Activated naive CD4-positive, alpha-beta T cell treated with anti-CD3 and anti-CD28 coated beads, Interleukin-2, amount 50 U/mL, for 24 hours (primary cell): ENCODE data around the gene CPSF6.
A peak's percentile ranks its signal among the peaks of the same experiment; 100 is the strongest.
"Not testable (repeated sequence)": the region's sequence is repeated elsewhere in the genome, so short reads cannot be mapped to it uniquely, and the experiment has no call there.

Experiments used
- H3K27ac Mint-ChIP-seq: one replicate; pipeline ENCODE4 v1.8.0; 2021; ENCODE audit warnings: mild to moderate bottlenecking, mixed read lengths
- H3K27me3 Mint-ChIP-seq: one replicate; pipeline ENCODE4 v1.8.0; 2021; ENCODE audit warnings: mixed read lengths
- H3K36me3 Mint-ChIP-seq: one replicate; pipeline ENCODE4 v1.8.0; 2021; ENCODE audit warnings: mixed read lengths
- H3K4me1 Mint-ChIP-seq: one replicate; pipeline ENCODE4 v1.8.0; 2021; ENCODE audit warnings: mixed read lengths
- H3K4me3 Mint-ChIP-seq: one replicate; pipeline ENCODE4 v1.8.0; 2021; ENCODE audit warnings: mild to moderate bottlenecking, mixed read lengths
- H3K9me3 Mint-ChIP-seq: one replicate; pipeline ENCODE4 v1.8.0; 2021; ENCODE audit warnings: mixed read lengths

The CPSF6 gene, protein sequence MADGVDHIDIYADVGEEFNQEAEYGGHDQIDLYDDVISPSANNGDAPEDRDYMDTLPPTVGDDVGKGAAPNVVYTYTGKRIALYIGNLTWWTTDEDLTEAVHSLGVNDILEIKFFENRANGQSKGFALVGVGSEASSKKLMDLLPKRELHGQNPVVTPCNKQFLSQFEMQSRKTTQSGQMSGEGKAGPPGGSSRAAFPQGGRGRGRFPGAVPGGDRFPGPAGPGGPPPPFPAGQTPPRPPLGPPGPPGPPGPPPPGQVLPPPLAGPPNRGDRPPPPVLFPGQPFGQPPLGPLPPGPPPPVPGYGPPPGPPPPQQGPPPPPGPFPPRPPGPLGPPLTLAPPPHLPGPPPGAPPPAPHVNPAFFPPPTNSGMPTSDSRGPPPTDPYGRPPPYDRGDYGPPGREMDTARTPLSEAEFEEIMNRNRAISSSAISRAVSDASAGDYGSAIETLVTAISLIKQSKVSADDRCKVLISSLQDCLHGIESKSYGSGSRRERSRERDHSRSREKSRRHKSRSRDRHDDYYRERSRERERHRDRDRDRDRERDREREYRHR

DNA sequence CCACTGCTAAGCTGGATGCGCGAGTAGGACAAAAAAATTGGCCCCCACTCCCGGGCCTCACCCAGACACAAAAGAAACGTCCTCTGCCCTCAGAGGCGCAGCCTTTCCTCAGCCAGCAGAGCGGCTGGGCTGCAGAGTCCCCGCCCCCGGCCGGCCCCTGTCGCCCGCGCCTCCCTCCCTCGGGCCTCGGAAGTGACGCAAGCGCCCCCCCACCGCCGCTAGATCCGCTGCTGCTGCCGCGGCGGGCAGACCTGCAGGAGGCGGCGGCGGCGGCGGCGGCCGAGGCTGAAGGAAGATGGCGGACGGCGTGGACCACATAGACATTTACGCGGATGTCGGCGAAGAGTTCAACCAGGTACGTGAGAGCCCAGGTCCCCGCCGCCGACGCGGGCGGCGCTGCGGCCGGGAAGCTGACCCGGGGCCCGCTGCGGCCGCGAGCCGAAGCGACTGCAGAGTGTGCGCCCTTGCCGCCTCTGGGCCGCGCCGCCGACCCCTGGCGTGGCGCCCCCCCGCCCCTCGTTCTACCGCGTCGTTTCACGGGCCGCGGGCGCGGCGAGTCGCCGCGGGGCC, at the start of gene CPSF6:
Gene CPSF6, plus strand, starts transcription at position 218 of the 570 bp plus-strand sequence. Its CDS starts 78 bp downstream, at position 296.
- Mint-ChIP-seq H3K9me3 (no peaks in the 10 kb centered on the region), H3K36me3 (no peaks in the 10 kb centered on the region), H3K4me1 (peaks cover 52% of the 10 kb centered on the region), H3K27ac (peak within 1 kb of the TSS; percentile 99), H3K4me3 (peak within 1 kb of the TSS; percentile 96), H3K27me3 (no peaks in the 10 kb centered on the region)

DNA sequence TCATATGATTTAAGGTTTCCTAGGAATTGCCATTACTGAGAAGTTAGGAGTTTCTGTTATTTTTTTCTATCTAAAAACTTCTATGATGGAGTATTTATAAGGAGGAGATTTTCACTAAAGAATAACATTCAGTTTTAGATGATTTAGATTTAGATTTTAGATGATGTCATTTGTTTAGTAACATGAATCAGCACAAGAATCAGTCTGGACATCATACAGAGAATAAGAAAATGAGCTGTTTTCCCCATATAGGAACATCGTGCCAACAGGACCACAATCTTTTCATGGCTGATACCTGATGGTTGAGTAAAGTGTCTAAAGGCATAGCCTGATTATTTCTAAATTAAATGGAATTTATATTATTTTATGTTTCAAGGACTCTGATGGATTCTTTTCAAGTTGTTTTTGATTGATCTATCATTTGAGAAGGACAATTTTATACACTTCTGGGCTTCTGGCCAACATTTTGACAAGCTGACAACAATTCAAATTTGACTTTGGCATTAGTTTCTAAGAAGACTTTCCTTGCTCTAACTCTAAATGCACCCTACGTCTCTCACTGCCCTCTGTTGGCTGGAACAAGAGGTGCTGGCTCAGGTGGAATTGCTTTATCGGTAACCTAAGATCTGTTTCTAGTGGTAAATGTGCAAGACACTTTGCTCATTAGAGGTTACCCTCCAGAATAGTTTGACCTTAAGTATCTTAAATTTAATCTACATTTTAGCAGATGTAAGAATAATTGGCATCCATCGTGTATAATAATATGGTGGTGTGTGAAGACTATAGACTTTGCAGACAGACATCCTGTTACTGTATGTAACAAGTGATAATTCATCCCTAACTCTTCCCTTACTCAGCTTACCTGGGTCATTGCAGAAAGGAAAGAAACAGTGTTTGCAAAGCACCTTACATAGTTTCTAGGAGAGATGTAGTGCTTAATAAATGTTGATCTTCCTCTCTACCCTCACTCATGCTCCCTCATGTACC, 42.8 kb upstream of the CPSF6 start:
- no peaks in the 10 kb centered on the region for H3K4me1 Mint-ChIP-seq
- peaks cover 17% of the 10 kb centered on the region for H3K36me3 Mint-ChIP-seq
- no peak overlapping the region for H3K27ac Mint-ChIP-seq
- H3K4me3 Mint-ChIP-seq, result no peak overlapping the region
- H3K9me3 Mint-ChIP-seq, result peaks cover 18% of the 10 kb centered on the region
- no peaks in the 10 kb centered on the region for H3K27me3 Mint-ChIP-seq

DNA sequence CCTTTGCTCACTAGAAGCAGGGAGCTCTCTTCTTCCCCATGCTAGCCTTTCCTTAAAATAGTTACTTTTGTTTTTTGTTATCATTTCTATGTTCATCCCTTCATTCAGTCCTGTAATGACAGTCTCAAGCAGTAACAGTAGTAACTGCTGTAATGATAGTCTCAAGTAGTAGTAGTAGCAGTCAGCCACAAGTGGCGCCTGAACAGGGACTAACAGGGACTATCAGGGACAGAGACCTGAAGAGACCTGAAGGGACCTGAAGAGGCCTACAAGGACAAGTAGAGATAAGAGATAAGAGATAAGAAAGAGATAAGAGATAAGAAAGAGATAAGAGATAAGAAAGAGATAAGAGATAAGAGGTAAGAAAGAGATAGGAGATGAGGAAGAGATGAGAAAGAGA, 39.4 kb upstream of the CPSF6 start:
- not testable (repeated sequence) for H3K4me1 Mint-ChIP-seq, H3K27me3 Mint-ChIP-seq, H3K4me3 Mint-ChIP-seq, H3K27ac Mint-ChIP-seq
- H3K9me3 Mint-ChIP-seq, result peaks cover 22% of the 10 kb centered on the region
- H3K36me3 Mint-ChIP-seq, result peaks cover 17% of the 10 kb centered on the region

DNA sequence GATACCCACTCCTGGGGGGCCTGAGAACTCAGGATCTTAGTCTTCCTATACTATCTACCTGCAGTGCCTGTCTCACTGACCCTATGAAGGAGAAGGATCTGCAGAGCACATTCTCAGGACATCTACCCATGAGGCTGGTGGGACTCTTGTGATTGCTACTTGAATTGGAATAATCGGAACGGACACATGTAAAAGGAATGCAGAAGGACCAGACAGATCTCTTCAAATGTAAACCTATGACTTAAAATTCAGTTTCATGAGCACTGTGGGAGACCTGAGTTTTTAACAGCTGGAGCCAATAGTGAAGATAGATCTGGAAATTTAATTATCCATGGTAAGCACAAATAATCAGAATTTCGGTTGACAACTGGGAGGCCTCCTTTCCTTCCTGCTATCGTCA, 35.2 kb upstream of the CPSF6 start:
- H3K4me1 Mint-ChIP-seq, result no peaks in the 10 kb centered on the region
- no peak overlapping the region for H3K27ac Mint-ChIP-seq
- H3K36me3 Mint-ChIP-seq, result peaks cover 7% of the 10 kb centered on the region
- no peaks in the 10 kb centered on the region for H3K27me3 Mint-ChIP-seq
- H3K4me3 Mint-ChIP-seq, result no peak overlapping the region
- H3K9me3 Mint-ChIP-seq, result peaks cover 24% of the 10 kb centered on the region

DNA sequence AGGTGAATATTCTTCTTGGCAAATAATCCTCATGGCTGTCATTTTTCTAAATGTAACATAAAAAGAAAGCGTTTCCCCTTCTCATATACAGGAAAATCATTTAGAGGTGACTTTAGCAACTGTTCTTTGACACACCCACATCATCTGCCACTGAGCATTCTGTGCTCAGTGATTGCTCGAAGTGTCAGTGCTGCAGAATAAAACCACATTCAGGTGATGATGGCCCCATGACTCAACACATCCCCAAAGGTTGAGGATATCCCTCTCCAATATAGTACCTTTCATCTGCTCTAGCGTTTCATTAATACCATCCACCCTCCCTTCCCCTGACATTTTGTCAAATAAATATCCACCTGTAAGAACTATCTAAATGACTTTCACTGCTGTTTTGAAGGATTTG, 28.7 kb upstream of the CPSF6 start:
- Mint-ChIP-seq H3K4me1 (no peaks in the 10 kb centered on the region), H3K27ac (no peak overlapping the region), H3K27me3 (no peaks in the 10 kb centered on the region), H3K4me3 (no peak overlapping the region), H3K9me3 (peaks cover 9% of the 10 kb centered on the region), H3K36me3 (no peaks in the 10 kb centered on the region)

DNA sequence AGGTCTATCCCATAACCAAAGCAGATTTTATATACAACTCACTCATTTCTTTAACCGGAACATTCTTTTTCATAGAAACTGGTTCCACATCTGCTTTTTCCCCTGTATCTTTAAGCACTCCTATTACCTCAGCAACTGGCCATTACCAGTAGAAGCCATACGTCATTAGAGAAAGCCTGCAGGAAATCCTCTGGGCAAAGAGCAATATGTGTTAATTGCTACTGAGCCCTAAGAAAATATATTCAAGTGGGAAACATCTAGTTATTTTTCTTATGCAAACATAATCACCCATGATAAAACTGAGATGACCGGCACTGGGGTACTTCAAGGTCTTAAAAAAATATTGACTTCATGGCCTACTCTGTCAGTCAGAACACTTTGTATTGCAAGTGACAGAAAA, 28.2 kb upstream of the CPSF6 start:
- Mint-ChIP-seq H3K27ac (no peak overlapping the region), H3K27me3 (no peaks in the 10 kb centered on the region), H3K4me3 (no peak overlapping the region), H3K36me3 (no peaks in the 10 kb centered on the region), H3K9me3 (peaks cover 6% of the 10 kb centered on the region), H3K4me1 (no peaks in the 10 kb centered on the region)

DNA sequence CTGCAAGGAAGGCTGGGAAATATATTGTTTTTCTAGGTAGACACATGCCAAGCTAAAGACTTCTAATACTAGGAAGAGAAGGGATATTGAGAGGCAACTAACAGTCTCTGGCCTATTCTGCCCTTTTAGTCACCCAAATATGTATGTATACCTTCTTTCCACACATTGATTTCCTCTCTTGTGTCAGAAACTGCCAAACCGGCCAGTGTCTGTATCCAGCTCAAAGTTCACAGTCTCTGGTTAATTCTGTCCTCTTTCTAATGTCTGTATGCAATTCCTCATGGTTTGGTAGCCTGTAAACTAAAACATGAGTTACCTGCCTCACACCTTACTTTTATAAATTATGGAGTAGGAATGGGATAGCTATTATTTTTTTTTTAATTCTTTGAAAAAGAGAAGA, 25.2 kb upstream of the CPSF6 start:
- no peak overlapping the region for H3K4me3 Mint-ChIP-seq
- H3K4me1 Mint-ChIP-seq, result no peaks in the 10 kb centered on the region
- no peaks in the 10 kb centered on the region for H3K27me3 Mint-ChIP-seq
- no peaks in the 10 kb centered on the region for H3K9me3 Mint-ChIP-seq
- no peaks in the 10 kb centered on the region for H3K36me3 Mint-ChIP-seq
- H3K27ac Mint-ChIP-seq, result no peak overlapping the region

DNA sequence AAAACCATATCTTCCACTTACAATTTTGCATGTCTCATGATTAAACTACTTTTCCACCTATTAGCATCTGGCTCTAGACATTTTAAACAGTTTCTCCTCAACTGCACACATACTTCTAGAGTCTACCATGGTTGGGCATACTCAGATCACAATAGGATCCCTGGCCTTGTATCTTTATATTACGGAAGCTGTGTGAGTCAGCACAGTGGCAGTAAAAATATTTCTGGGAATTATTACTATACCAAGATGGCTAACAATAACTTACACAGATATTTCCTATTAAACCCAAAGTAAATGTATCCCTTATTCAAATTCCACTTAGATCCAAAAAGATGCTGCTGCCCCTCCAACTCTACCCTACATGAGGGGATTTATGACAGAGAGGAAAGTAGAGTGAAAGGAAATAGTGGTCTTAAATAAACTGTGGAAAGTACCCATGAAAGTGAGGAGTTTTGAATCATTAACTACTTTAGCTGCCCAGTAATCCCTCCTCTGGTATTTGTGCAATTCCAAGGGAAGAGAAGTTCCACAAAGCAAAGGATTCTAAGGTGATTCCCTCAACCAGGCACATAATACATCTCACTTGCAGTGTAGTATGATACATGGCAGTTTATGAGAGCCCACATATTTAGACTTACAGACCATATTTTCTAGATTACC, 14.0 kb upstream of the CPSF6 start:
- Mint-ChIP-seq H3K9me3 (no peaks in the 10 kb centered on the region), H3K27me3 (no peaks in the 10 kb centered on the region), H3K4me1 (no peaks in the 10 kb centered on the region), H3K36me3 (no peaks in the 10 kb centered on the region), H3K27ac (no peak overlapping the region), H3K4me3 (no peak overlapping the region)

DNA sequence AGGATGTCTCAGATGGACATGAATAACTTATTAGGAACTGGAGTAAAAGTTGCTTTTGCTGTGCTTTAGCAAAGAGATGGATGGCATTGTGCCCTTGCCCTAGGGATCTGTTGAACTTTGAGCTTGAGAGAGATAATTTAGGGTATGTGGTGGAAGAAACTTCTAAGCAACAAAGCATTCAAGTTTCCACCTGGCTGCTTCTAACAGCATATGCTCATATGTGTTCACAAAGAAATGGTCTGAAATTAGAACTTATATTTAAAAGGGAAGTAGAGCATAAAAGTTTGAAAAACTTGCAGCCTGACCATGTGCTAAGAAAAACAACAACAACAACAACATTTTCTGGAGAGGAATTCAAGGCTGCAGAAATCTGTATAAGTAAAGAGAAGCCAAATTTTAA, 7.9 kb upstream of the CPSF6 start:
- Mint-ChIP-seq H3K9me3 (peaks cover 12% of the 10 kb centered on the region), H3K4me1 (no peaks in the 10 kb centered on the region), H3K36me3 (peaks cover 11% of the 10 kb centered on the region), H3K4me3 (no peak overlapping the region), H3K27me3 (no peaks in the 10 kb centered on the region), H3K27ac (no peak overlapping the region)

DNA sequence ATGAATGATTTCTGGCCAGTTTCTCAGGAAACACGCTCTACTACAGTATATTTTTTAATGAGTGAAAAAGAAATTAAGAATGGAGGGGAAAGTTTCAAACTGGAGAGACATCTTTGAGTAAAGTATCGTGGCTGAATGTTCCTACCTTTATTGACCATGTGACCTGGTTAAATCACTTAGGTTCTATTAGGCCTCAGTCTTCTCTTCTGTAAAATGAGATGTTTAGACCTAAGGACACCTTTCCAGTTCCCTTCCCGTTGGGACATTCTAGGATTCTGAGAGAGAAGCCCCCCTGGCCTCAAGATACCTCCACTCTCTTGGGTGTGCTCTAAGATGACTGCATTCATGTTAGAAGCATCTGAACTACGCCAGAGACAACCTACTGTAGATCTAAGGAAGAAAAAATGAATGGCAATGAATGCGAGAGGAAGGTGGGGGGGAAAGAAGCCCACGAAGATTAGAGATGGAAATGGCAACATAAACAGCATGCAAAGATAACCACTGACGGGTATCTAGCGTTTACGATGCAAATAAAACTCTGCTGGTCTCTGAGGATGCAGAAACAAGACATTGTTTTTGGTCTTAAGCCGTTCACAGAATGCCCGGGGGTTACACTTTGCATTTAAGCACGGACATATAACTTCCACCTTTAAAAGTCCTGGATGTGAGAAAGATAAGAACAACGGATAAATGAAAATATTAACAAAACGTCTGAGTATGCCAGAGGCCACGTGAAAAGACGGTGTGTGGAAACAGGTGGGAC, 599 bp upstream of the CPSF6 start:
- Mint-ChIP-seq H3K9me3 (no peaks in the 10 kb centered on the region), H3K27me3 (no peaks in the 10 kb centered on the region), H3K27ac (peak overlapping the region; percentile 91), H3K4me3 (peak overlapping the region; percentile 96), H3K4me1 (peaks cover 50% of the 10 kb centered on the region), H3K36me3 (no peaks in the 10 kb centered on the region)

DNA sequence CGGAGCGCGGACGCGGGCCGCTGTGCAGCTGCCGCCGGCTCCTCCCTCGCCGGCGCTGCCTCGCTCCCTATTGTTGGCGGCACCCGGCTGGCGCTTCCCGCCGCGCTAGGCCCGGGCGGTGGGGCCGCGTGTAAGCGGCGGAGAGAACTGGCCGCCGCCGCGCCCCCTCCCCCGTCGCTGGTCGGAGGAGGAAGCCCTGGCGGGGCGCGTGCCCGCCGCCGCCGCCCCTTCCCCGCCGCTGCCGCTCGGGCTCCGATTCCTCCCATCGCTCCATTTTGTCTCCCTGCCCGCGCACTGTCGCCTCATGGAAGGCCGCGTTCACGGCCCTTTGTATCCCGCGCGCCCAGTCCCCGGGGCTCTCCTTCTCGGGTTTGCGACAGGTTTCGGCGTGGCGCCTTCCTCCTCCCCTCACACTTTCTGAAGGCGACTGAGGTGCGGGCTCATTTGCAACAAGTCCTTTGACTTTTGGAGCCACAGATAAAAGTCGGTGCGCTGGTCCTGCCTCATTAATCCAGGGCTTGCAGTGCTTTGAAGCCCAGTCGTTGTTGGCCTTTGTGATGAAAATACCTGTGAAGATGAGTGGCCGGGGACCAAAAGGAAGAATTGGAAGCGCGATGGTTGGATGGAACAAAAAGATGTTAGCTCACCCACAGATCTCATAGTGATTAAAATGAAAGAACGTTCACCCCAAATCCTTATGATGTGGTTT, 707 bp downstream of the CPSF6 start:
- H3K4me3 Mint-ChIP-seq, result peak overlapping the region; percentile 96
- peak overlapping the region; percentile 99 for H3K27ac Mint-ChIP-seq
- H3K4me1 Mint-ChIP-seq, result peaks cover 57% of the 10 kb centered on the region
- no peaks in the 10 kb centered on the region for H3K9me3 Mint-ChIP-seq
- H3K27me3 Mint-ChIP-seq, result no peaks in the 10 kb centered on the region
- H3K36me3 Mint-ChIP-seq, result no peaks in the 10 kb centered on the region

DNA sequence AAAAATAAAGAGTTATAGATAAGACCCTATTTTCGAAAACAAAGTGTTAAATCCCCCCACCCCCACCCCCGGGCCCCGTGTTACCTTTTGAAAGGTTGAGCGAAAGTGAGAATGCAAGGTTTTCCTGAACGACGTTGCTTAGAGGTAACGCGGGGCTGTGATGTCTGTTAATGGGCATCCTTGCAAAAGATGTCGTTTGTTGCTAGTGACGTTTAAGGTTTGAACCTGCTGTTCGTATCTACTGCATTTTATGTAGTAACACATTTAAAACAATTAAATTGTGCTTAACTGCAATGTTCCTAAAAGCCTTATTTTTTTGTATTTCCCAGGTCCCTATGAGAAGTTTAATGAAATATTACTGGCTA, 1.2 kb downstream of the CPSF6 start:
- no peaks in the 10 kb centered on the region for H3K36me3 Mint-ChIP-seq
- peaks cover 62% of the 10 kb centered on the region for H3K4me1 Mint-ChIP-seq
- H3K4me3 Mint-ChIP-seq, result peak overlapping the region; percentile 96
- no peaks in the 10 kb centered on the region for H3K9me3 Mint-ChIP-seq
- H3K27ac Mint-ChIP-seq, result peak overlapping the region; percentile 99
- H3K27me3 Mint-ChIP-seq, result no peaks in the 10 kb centered on the region

DNA sequence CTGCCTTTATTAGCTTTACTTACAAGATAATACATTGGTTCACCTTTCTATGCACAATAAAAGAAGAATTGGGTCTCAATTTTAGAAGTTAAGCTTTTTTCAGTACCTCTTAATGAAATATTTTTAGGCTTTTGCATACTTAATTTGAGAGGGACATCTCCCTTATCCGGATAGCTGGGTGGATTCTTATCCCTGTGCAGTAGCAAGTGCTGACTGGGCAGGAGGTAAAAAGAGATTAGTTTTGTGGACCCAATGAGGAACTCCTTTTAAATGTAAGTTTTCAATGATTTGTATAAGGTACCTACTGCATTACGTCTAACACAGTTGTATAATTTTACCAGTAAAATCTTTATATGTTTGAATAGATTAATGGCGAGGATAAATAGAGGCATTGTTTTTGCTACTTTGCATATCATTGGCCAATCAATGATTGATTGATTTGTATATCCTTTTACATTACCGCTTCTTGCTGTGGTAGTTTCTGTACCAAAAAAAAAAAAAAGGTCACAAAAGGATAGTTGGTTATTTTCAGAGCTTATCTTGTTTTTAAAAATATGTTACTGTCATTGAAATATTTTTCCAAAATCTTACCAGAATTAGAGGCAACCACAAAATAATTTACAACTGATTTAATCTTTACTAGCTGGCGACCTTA, 2.2 kb downstream of the CPSF6 start:
- Mint-ChIP-seq H3K4me3 (peak overlapping the region; percentile 96), H3K4me1 (peaks cover 72% of the 10 kb centered on the region), H3K36me3 (no peaks in the 10 kb centered on the region), H3K27ac (no peak overlapping the region), H3K9me3 (no peaks in the 10 kb centered on the region), H3K27me3 (no peaks in the 10 kb centered on the region)
